Urothelium cell line (cell line): ENCODE measurements around the gene RARA.
"Not testable (repeated sequence)": the region's sequence is repeated elsewhere in the genome, so short reads cannot be mapped to it uniquely, and the experiment has no call there.

ENCODE experiments used
- DNase-seq: peaks from one replicate; pipeline ENCODE4 v3.0.0; 2011; ENCODE audit warnings: low spot score, mixed read lengths
- FAIRE-seq: peaks from 2 replicates; lab custom pipeline; 2011; peaks lifted over from hg19 to GRCh38; lab: Jason Lieb, UNC

The RARA gene

GRCh38 chr17:40295488-40296436 lies 13.2 kb upstream of the RARA start:
- FAIRE-seq, result no peak

GRCh38 chr17:40297511-40297910 lies 11.5 kb upstream of the RARA start:
- DNase-seq, result no peak
- FAIRE-seq, result no peak

More at GRCh38 chr17:40295488-40296436, 13.2 kb upstream of the RARA start:
- DNase-seq, result no peak

- FAIRE-seq, result no peak
- DNase-seq, result no peak
Measured at GRCh38 chr17:40298726-40299125, 10.3 kb upstream of the RARA start.

GRCh38 chr17:40299159-40299757 lies 9.7 kb upstream of the RARA start:
- not testable (repeated sequence) for DNase-seq

GRCh38 chr17:40301315-40301714 lies 7.7 kb upstream of the RARA start:
- no peak for DNase-seq
- no peak for FAIRE-seq

More at GRCh38 chr17:40299159-40299757, 9.7 kb upstream of the RARA start:
- FAIRE-seq, result not testable (repeated sequence)

- FAIRE-seq (no peak), DNase-seq (no peak)
Measured at GRCh38 chr17:40303009-40303657, 5.8 kb upstream of the RARA start.

DNA sequence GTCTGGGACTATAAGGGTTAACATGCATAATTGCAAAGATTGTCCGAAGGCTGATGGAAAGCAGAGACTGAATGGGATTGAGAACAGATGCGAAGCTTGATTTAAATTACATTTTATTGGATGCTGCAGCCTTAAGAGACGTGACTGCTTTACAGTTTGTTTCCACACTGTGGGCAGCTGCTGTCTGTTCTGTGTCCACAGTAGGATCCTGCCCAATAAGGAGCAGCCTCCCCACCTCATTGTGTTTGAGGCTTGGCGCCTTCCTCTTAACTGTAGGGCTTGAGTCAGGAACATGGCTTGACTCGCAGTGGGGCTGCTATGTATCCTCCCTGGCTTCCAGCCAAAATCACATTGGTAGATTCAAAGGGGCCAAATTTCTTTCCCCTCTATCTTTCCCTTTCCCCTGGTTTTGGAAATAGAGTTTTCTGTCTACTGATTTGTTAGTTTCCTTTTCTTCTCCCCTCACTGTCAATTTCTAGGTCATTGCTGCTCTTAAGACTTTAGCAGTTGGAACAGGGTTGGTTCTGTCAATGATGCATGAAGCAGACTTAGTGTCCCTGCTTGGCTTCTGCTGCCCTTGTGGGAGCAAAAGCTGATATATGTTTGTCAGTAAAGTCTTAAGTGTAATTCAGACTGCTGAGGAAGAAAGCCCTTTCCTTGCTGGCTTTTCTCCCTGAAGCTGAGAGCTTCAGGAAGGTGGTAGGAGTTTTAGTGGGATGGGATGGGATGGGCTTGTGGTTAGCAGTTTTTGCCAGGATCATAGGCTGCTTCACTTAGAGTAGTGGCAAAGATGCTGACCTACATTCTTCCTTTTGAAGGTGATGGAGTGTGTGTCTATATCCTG lies 5.0 kb upstream of the RARA start:
- DNase-seq (no peak), FAIRE-seq (no peak)

- FAIRE-seq, DNase-seq: not testable (repeated sequence)
Measured at GRCh38 chr17:40304552-40304863, 4.5 kb upstream of the RARA start.

- not testable (repeated sequence) for FAIRE-seq, DNase-seq
Measured at GRCh38 chr17:40304866-40305265, 4.1 kb upstream of the RARA start.

- no peak for DNase-seq
- FAIRE-seq, result no peak
Measured at GRCh38 chr17:40306395-40306794, 2.6 kb upstream of the RARA start.

GRCh38 chr17:40307001-40307730 lies 1.8 kb upstream of the RARA start:
- no peak for FAIRE-seq
- no peak for DNase-seq

- DNase-seq, result no peak
- FAIRE-seq, result no peak
Measured at GRCh38 chr17:40307740-40308239, 1.2 kb upstream of the RARA start.

- FAIRE-seq (no peak), DNase-seq (no peak)
Measured at GRCh38 chr17:40309949-40310510, 1.1 kb downstream of the RARA start.

DNA sequence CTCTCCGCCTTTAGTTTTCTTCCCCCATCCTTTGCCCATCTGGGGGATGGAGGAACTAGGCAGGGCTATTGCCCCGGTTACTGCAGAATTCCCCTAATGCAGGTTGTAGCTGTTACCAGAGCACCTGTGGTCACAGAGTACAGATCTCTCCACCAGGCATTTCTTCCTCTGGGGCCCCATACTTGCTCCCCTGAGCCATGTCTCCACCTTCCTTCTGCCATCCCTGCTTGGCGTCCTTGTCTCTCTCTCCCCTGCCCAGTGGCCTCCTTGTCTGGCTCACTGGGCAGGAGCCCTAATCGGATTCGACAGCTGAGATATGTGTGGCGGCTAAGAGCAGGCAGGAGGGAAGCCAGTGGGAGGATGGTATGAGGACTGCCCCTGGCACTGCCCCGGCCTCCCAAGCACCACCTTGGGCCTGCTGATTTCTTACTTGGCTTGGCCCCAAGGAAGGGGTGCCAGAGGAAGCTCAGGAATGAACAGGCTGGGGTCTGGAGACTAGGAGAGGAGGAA lies 2.0 kb downstream of the RARA start:
- FAIRE-seq, result no peak

DNA sequence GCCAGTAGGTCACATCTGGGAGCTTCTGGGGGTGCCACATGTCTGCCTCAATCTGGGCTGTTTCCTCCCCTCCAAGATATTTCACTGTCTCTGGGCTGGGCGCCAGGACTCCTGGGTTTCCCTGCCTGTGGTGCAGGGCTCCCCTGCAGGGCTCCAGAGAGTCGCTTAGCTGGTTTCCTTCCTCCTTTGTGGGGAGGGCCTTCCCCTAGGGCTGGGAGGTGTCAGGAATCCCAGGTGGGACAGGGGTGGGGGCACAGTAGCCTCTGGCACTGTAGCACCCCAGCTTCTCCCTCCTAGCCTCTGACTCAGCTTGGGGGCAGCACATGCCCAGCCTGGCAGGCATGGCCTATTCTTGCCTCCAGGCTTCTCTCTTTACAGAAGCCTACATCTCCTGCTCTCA lies 2.6 kb downstream of the RARA start:
- FAIRE-seq, result no peak

More for the DNA sequence above, 2.0 kb downstream of the RARA start:
- no peak for DNase-seq

GRCh38 chr17:40312131-40312731 lies 3.3 kb downstream of the RARA start:
- FAIRE-seq (no peak), DNase-seq (no peak)

More for the DNA sequence above, 2.6 kb downstream of the RARA start:
- no peak for DNase-seq

GRCh38 chr17:40312893-40313667 lies 4.1 kb downstream of the RARA start:
- FAIRE-seq (no peak), DNase-seq (no peak)
